HG03039 (cell line): ENCODE data around the gene CD244.
A peak's percentile ranks its signal among the peaks of the same experiment; 100 is the strongest.
"Not testable (repeated sequence)": the region's sequence is repeated elsewhere in the genome, so short reads cannot be mapped to it uniquely, and the experiment has no call there.

Source experiments
- ATAC-seq: cut with Tn5 transposase; IDR thresholded peaks from one replicate; pipeline ENCODE4 v1.9.1; 2021; ENCODE audit warnings: mild to moderate bottlenecking, moderate library complexity; ENCODE audit not compliant: unreplicated experiment

The CD244 gene

GRCh38 chr1:160862203-160863060 lies at the start of gene CD244:
CD244 (minus strand) TSS chr1:160862887; CDS start chr1:160862677, 210 bp downstream.
- peak; percentile 70 for ATAC-seq

GRCh38 chr1:160911925-160912324 lies 49.2 kb upstream of the CD244 start:
- no peak for ATAC-seq

- no peak for ATAC-seq
Observed at GRCh38 chr1:160911441-160911840, 48.8 kb upstream of the CD244 start.

- ATAC-seq: no peak
Observed at GRCh38 chr1:160910170-160910750, 47.6 kb upstream of the CD244 start.

- no peak for ATAC-seq
Observed at GRCh38 chr1:160907976-160908375, 45.3 kb upstream of the CD244 start.

- ATAC-seq: no peak
Observed at GRCh38 chr1:160905617-160905989, 42.9 kb upstream of the CD244 start.

GRCh38 chr1:160904783-160905616 lies 42.3 kb upstream of the CD244 start:
- ATAC-seq: no peak

GRCh38 chr1:160902251-160902650 lies 39.6 kb upstream of the CD244 start:
- not testable (repeated sequence) for ATAC-seq

GRCh38 chr1:160901768-160902167 lies 39.1 kb upstream of the CD244 start:
- ATAC-seq: no peak

GRCh38 chr1:160900683-160901082 lies 38.0 kb upstream of the CD244 start:
- ATAC-seq: not testable (repeated sequence)

- not testable (repeated sequence) for ATAC-seq
Observed at GRCh38 chr1:160894368-160895135, 31.9 kb upstream of the CD244 start.

GRCh38 chr1:160891474-160891873 lies 28.8 kb upstream of the CD244 start:
- no peak for ATAC-seq

GRCh38 chr1:160888926-160889325 lies 26.2 kb upstream of the CD244 start:
- no peak for ATAC-seq

GRCh38 chr1:160887071-160887470 lies 24.4 kb upstream of the CD244 start:
- ATAC-seq: no peak

- ATAC-seq: no peak
Observed at GRCh38 chr1:160885042-160885441, 22.4 kb upstream of the CD244 start, which contains the start of gene ITLN1. ITLN1 (minus strand) TSS chr1:160885180; CDS start chr1:160884877, 303 bp downstream.

GRCh38 chr1:160884579-160884978 lies 21.9 kb upstream of the CD244 start:
- ATAC-seq: no peak

GRCh38 chr1:160883581-160884513 lies 21.2 kb upstream of the CD244 start:
- ATAC-seq: no peak

GRCh38 chr1:160882582-160882981 lies 19.9 kb upstream of the CD244 start:
- ATAC-seq: no peak

- not testable (repeated sequence) for ATAC-seq
Observed at GRCh38 chr1:160881264-160881663, 18.6 kb upstream of the CD244 start.
